Gastrocnemius medialis (tissue), 4 donors: ENCODE measurements around the gene EXO1. TPM values are rescaled to one million over a fixed set of nuclear protein-coding genes. Genes with fewer than 3 reads are reported as not detected.

Source experiments
- ATAC-seq, 2 donors: fragments of 150-250 bp; one replicate each; pipeline ENCODE4 v1.9.1; 2016
- DNase-seq, 2 donors: peaks; one replicate each; pipeline ENCODE4 v3.0.0-alpha.2; 2019
- H3K27ac ChIP-seq, 4 donors: fragments of 200-600 bp; sonication (generic); 1 replicate in 1 of 4; 2 replicates in 3 of 4; pipeline ENCODE4 v1.5.1; 2016 to 2018; ENCODE audit warnings: mild to moderate bottlenecking in 2 of 4, moderate library complexity in 1 of 4
- H3K27me3 ChIP-seq, 3 donors: fragments of 200-600 bp; sonication (generic) in 2 of 3; 1 replicate in 1 of 3; 2 replicates in 2 of 3; pipeline versions ENCODE4 v1.5.1 to v1.6.0; 2016 to 2019; ENCODE audit warnings: mild to moderate bottlenecking in 1 of 3, moderate library complexity in 1 of 3
- H3K36me3 ChIP-seq, 2 donors: fragments of 200-600 bp; sonication (generic) in 1 of 2; one replicate each; pipeline ENCODE4 v1.5.1; 2017 to 2018
- H3K4me1 ChIP-seq, 2 donors: fragments of 200-600 bp; sonication (generic) in 1 of 2; one replicate each; pipeline ENCODE4 v1.5.1; 2016 to 2017; ENCODE audit warnings: mild to moderate bottlenecking in 2 of 2
- H3K4me3 ChIP-seq, 4 donors: fragments of 200-600 bp; sonication (generic) in 3 of 4; 1 replicate in 1 of 4; 2 replicates in 3 of 4; pipeline ENCODE4 v1.5.1; 2016 to 2019; ENCODE audit warnings: mild to moderate bottlenecking in 2 of 4
- H3K9me3 ChIP-seq, 3 donors: fragments of 200-600 bp; sonication (generic) in 2 of 3; 1 replicate in 1 of 3; 2 replicates in 2 of 3; pipeline ENCODE4 v1.5.1; 2016 to 2019
- CTCF ChIP-seq, 5 experiments: fragments of 450-650 bp in 3 of 5; fragments of 200-600 bp in 2 of 5; sonication (generic) in 2 of 5; IDR thresholded peaks in 4 of 5; conservative IDR thresholded peaks in 1 of 5; 1 replicate in 4 of 5; 2 replicates in 1 of 5; pipeline ENCODE4 v1.5.1; 2016 to 2019; ENCODE audit warnings: antibody characterized with exemption in 5 of 5, mild to moderate bottlenecking in 3 of 5, moderate library complexity in 3 of 5
- POLR2A ChIP-seq, 2 donors: fragments of 450-650 bp; IDR thresholded peaks; one replicate each; pipeline ENCODE4 v1.6.1; 2017; ENCODE audit warnings: antibody characterized with exemption in 2 of 2, mild to moderate bottlenecking in 2 of 2, moderate library complexity in 2 of 2
- in situ Hi-C, 4 donors: fragments of 200-750 bp; cut with MboI; loops; one replicate each; pipeline versions ENCODE4 v1.15.0 to v1.8.0; 2017; ENCODE audit warnings: low sequenced_read_pairs in 4 of 4
- intact Hi-C: fragments of 100-400 bp; cut with DNase I; formaldehyde crosslinking; loops from one replicate; pipeline ENCODE4 v1.15.1; 2023; ENCODE audit warnings: low total_unique reads
- total RNA-seq, 4 donors: library from RNA; depleted of rRNA; stranded (reverse); fragments of >200 nt; gene quantifications; one replicate each; pipeline versions ENCODE4 v1.1.0 to v1.2.3, GENCODE V29; 2016

Gene EXO1
- total RNA-seq, 4 donors from 2014 or later: 0.20 TPM; not detected in 2

- TF ChIP-seq POLR2A (IDR thresholded peaks at IDR 0.05): no peak
- no peak for TF ChIP-seq CTCF (IDR thresholded peaks at IDR 0.05 in 4 of 5, conservative IDR thresholded peaks at IDR 0.05 in 1 of 5)
- H3K36me3 ChIP-seq: no peaks in the 10 kb centered on the region
- H3K4me1 ChIP-seq: no peaks in the 10 kb centered on the region
- ATAC-seq (no peak), DNase-seq (no peak)
- H3K27me3 ChIP-seq: no peaks in the 10 kb centered on the region
- in situ Hi-C loops: no loop called here
- no peak overlapping the region for H3K27ac ChIP-seq
- H3K4me3 ChIP-seq: no peak overlapping the region
- H3K9me3 ChIP-seq: no peaks in the 10 kb centered on the region
- intact Hi-C loops: no loop called here
These were observed 76.2 kb downstream of the EXO1 start for GRCh38 chr1:241924080-241924808.

- DNase-seq (no peak), ATAC-seq (no peak)
- H3K9me3 ChIP-seq: no peaks in the 10 kb centered on the region
- no peaks in the 10 kb centered on the region for H3K36me3 ChIP-seq
- in situ Hi-C loops: no loop called here
- no peak for TF ChIP-seq CTCF (IDR thresholded peaks at IDR 0.05 in 4 of 5, conservative IDR thresholded peaks at IDR 0.05 in 1 of 5)
- no peak for TF ChIP-seq POLR2A (IDR thresholded peaks at IDR 0.05)
- H3K27ac ChIP-seq: no peak overlapping the region
- no peaks in the 10 kb centered on the region for H3K27me3 ChIP-seq
- intact Hi-C loops: no loop called here
- no peaks in the 10 kb centered on the region for H3K4me1 ChIP-seq
- H3K4me3 ChIP-seq: no peak overlapping the region
These were observed 78.1 kb downstream of the EXO1 start for GRCh38 chr1:241926141-241926540.

- no peaks in the 10 kb centered on the region for H3K36me3 ChIP-seq
- ATAC-seq: no peak
- H3K9me3 ChIP-seq: no peaks in the 10 kb centered on the region
- H3K4me3 ChIP-seq: no peak overlapping the region
- H3K4me1 ChIP-seq: no peaks in the 10 kb centered on the region
- intact Hi-C loops: no loop called here
- H3K27me3 ChIP-seq: no peaks in the 10 kb centered on the region
- no peak for TF ChIP-seq POLR2A (IDR thresholded peaks at IDR 0.05)
- no peak for TF ChIP-seq CTCF (IDR thresholded peaks at IDR 0.05 in 4 of 5, conservative IDR thresholded peaks at IDR 0.05 in 1 of 5)
- no peak overlapping the region for H3K27ac ChIP-seq
- no peak for DNase-seq
- in situ Hi-C loops: no loop called here
These were observed 79.3 kb downstream of the EXO1 start for GRCh38 chr1:241927321-241927720.

GRCh38 chr1:241932845-241933244, 84.8 kb downstream of the EXO1 start:
- TF ChIP-seq CTCF (IDR thresholded peaks at IDR 0.05 in 4 of 5, conservative IDR thresholded peaks at IDR 0.05 in 1 of 5) (no peak), POLR2A (IDR thresholded peaks at IDR 0.05) (no peak)
- no peaks in the 10 kb centered on the region for H3K4me1 ChIP-seq
- in situ Hi-C loops: no loop called here
- DNase-seq: no peak
- H3K9me3 ChIP-seq: no peaks in the 10 kb centered on the region
- H3K27me3 ChIP-seq: no peaks in the 10 kb centered on the region
- H3K27ac ChIP-seq: no peak overlapping the region
- no peaks in the 10 kb centered on the region for H3K36me3 ChIP-seq
- no peak overlapping the region for H3K4me3 ChIP-seq
- intact Hi-C loops: no loop called here
- ATAC-seq: no peak
